OCI-LY1 (cell line): ENCODE results near the gene MRM2.
A peak's percentile ranks its signal among the peaks of the same experiment; 100 is the strongest.

Experiments
- H2AFZ ChIP-seq: fragments of 200-600 bp; sonication (generic), shearing (Covaris generic); 2 replicates; pipeline ENCODE4 v1.6.0; 2014; ENCODE audit warnings: antibody characterized with exemption, mild to moderate bottlenecking, low read length
- H3F3A ChIP-seq: fragments of 200-600 bp; sonication (generic), shearing (Covaris generic); 2 replicates; pipeline ENCODE4 v1.6.0; 2014; ENCODE audit warnings: mild to moderate bottlenecking, antibody characterized with exemption, low read length, moderate library complexity; ENCODE audit not compliant: insufficient read depth
- H3K27ac ChIP-seq: fragments of 200-600 bp; sonication (generic); 2 replicates; pipeline ENCODE4 v1.5.1; 2014; ENCODE audit warnings: low read length, mixed run types, mild to moderate bottlenecking, low read depth; ENCODE audit not compliant: poor library complexity, severe bottlenecking
- H3K27me3 ChIP-seq: fragments of 200-600 bp; sonication (generic); 2 replicates; pipeline ENCODE4 v1.6.0; 2014; ENCODE audit warnings: antibody characterized with exemption, mild to moderate bottlenecking, low read length, moderate library complexity; ENCODE audit not compliant: insufficient read depth
- H3K36me3 ChIP-seq: fragments of 200-600 bp; sonication (generic); 2 replicates; pipeline ENCODE4 v1.6.1; 2014; ENCODE audit warnings: mild to moderate bottlenecking, antibody characterized with exemption, low read length, moderate library complexity, mixed read lengths; ENCODE audit not compliant: insufficient read depth
- H3K4me1 ChIP-seq: fragments of 200-600 bp; sonication (generic); 2 replicates; pipeline ENCODE4 v1.5.1; 2014; ENCODE audit warnings: mild to moderate bottlenecking, low read length, moderate library complexity; ENCODE audit not compliant: insufficient read depth, severe bottlenecking
- H3K4me2 ChIP-seq: fragments of 200-600 bp; sonication (generic), shearing (Covaris generic); 2 replicates; pipeline ENCODE4 v1.6.1; 2014; ENCODE audit warnings: low read length
- H3K4me3 ChIP-seq: fragments of 200-600 bp; sonication (generic); 2 replicates; pipeline ENCODE4 v1.5.1; 2014; ENCODE audit warnings: low read length, low read depth, mild to moderate bottlenecking, mixed read lengths; ENCODE audit not compliant: poor library complexity, severe bottlenecking
- H3K79me2 ChIP-seq: fragments of 200-600 bp; shearing (Covaris generic); 2 replicates; pipeline ENCODE4 v1.6.1; 2016; ENCODE audit warnings: mixed run types, low read length, mixed read lengths; ENCODE audit not compliant: insufficient read depth
- H3K9ac ChIP-seq: fragments of 200-600 bp; sonication (generic), shearing (Covaris generic); 2 replicates; pipeline ENCODE4 v1.6.1; 2014; ENCODE audit warnings: mild to moderate bottlenecking, low read length, mixed read lengths
- H3K9me2 ChIP-seq: fragments of 200-600 bp; sonication (generic), shearing (Covaris generic); 2 replicates; pipeline ENCODE4 v1.6.1; 2014; ENCODE audit warnings: low read depth, mild to moderate bottlenecking, low read length, mixed read lengths
- H3K9me3 ChIP-seq: fragments of 200-600 bp; shearing (Covaris generic); 2 replicates; pipeline ENCODE4 v1.6.1; 2014; ENCODE audit warnings: low read length, mixed read lengths
- H4K20me1 ChIP-seq: fragments of 200-600 bp; sonication (generic), shearing (Covaris generic); 2 replicates; pipeline ENCODE4 v1.6.0; 2016; ENCODE audit warnings: mild to moderate bottlenecking, low read length; ENCODE audit not compliant: insufficient read depth
- EZH2 ChIP-seq: fragments of 200-600 bp; sonication (generic), shearing (Covaris generic); IDR thresholded peaks from 2 replicates; pipeline ENCODE4 v1.8.0; 2017; ENCODE audit warnings: borderline replicate concordance, mixed run types, mild to moderate bottlenecking, antibody characterized with exemption, low read length, moderate library complexity, mixed read lengths
- TF ChIP-seq, protein P1 (sequence below): fragments of 200-600 bp; sonication (generic), shearing (Covaris generic); IDR thresholded peaks from 2 replicates; pipeline ENCODE4 v1.5.1; 2017; ENCODE audit warnings: mild to moderate bottlenecking, antibody characterized with exemption, low read length, moderate library complexity, mixed read lengths

Gene MRM2

GRCh38 chr7:2241580-2242540, at the start of gene MRM2, which contains the start of gene NUDT1:
MRM2 (minus strand) TSS chr7:2242205; CDS start chr7:2242169, 36 bp downstream.
NUDT1 (plus strand) TSS chr7:2242226; CDS start chr7:2244575, 2,349 bp downstream.
- no peaks in the 10 kb centered on the region for H3K27me3 ChIP-seq
- H2AFZ ChIP-seq = no peak within 1 kb of the TSS
- peak within 1 kb of the TSS; percentile 67 for H3K27ac ChIP-seq
- H3K4me1 ChIP-seq = peaks cover 61% of the 10 kb centered on the region
- peak within 1 kb of the TSS; percentile 99 for H3K4me2 ChIP-seq
- H3K79me2 ChIP-seq = peaks cover 14% of the 10 kb centered on the region
- H3K9me3 ChIP-seq = no peaks in the 10 kb centered on the region
- peaks cover 25% of the 10 kb centered on the region for H3K36me3 ChIP-seq
- peak within 1 kb of the TSS; percentile 96 for H3K9ac ChIP-seq
- no peaks in the 10 kb centered on the region for H4K20me1 ChIP-seq
- H3K4me3 ChIP-seq = peak within 1 kb of the TSS; percentile 98
- no peaks in the 10 kb centered on the region for H3K9me2 ChIP-seq
- H3F3A ChIP-seq = 0 out of 2 replicates have a peak, but pooled peaks cover 3% of the 10 kb centered on the region
- no peak for TF ChIP-seq EZH2
- TF ChIP-seq, protein P1, sequence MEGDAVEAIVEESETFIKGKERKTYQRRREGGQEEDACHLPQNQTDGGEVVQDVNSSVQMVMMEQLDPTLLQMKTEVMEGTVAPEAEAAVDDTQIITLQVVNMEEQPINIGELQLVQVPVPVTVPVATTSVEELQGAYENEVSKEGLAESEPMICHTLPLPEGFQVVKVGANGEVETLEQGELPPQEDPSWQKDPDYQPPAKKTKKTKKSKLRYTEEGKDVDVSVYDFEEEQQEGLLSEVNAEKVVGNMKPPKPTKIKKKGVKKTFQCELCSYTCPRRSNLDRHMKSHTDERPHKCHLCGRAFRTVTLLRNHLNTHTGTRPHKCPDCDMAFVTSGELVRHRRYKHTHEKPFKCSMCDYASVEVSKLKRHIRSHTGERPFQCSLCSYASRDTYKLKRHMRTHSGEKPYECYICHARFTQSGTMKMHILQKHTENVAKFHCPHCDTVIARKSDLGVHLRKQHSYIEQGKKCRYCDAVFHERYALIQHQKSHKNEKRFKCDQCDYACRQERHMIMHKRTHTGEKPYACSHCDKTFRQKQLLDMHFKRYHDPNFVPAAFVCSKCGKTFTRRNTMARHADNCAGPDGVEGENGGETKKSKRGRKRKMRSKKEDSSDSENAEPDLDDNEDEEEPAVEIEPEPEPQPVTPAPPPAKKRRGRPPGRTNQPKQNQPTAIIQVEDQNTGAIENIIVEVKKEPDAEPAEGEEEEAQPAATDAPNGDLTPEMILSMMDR = no peak

DNA sequence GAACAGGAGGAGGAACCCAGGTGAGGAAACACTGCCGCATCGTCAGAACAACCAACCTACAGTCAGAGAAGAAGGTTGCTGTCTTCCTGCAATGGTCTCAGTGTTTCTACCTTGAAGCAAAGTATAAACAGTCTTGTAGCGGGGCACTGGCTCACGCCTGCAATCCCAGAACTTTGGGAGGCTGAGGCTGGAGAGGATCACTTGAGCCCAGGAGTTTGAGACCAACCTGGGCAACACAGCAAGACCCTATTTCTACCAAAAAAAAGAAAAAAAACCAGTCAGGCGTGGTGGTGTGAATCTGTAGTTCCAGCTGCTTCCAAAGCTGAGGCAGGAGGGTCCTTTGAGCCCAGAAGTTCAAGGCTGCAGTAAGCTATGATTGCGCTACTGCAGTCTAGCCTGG, 48.9 kb upstream of the MRM2 start:
- H2AFZ ChIP-seq = no peak overlapping the region
- no peak overlapping the region for H3K4me2 ChIP-seq
- H3K9ac ChIP-seq = no peak overlapping the region
- no peaks in the 10 kb centered on the region for H3K9me2 ChIP-seq
- no peaks in the 10 kb centered on the region for H3K9me3 ChIP-seq
- H3K79me2 ChIP-seq = no peaks in the 10 kb centered on the region
- H3K27me3 ChIP-seq = no peaks in the 10 kb centered on the region; the same call in 1 of the 2 replicates
- H3K4me3 ChIP-seq = no peak overlapping the region
- H3K4me1 ChIP-seq = no peaks in the 10 kb centered on the region
- H4K20me1 ChIP-seq = no peaks in the 10 kb centered on the region
- H3F3A ChIP-seq = no peaks in the 10 kb centered on the region
- no peaks in the 10 kb centered on the region; the same call in 1 of the 2 replicates for H3K36me3 ChIP-seq
- TF ChIP-seq EZH2 = no peak
- TF ChIP-seq, protein P1 = no peak
- no peak overlapping the region for H3K27ac ChIP-seq

GRCh38 chr7:2289621-2290020, 47.6 kb upstream of the MRM2 start:
- TF ChIP-seq, protein P1 = no peak
- no peak for TF ChIP-seq EZH2
- no peak overlapping the region for H2AFZ ChIP-seq
- H3K4me2 ChIP-seq = no peak overlapping the region
- no peaks in the 10 kb centered on the region for H4K20me1 ChIP-seq
- no peak overlapping the region for H3K27ac ChIP-seq
- no peaks in the 10 kb centered on the region for H3K27me3 ChIP-seq
- no peaks in the 10 kb centered on the region for H3K79me2 ChIP-seq
- H3K9me2 ChIP-seq = no peaks in the 10 kb centered on the region
- no peak overlapping the region for H3K4me3 ChIP-seq
- no peaks in the 10 kb centered on the region for H3K9me3 ChIP-seq
- H3K4me1 ChIP-seq = no peaks in the 10 kb centered on the region
- H3K9ac ChIP-seq = no peak overlapping the region
- H3K36me3 ChIP-seq = no peaks in the 10 kb centered on the region; the same call in 1 of the 2 replicates
- H3F3A ChIP-seq = no peaks in the 10 kb centered on the region
